HG03558 (cell line): ENCODE data around the gene OARD1.
"Not testable (repeated sequence)": the region's sequence is repeated elsewhere in the genome, so short reads cannot be mapped to it uniquely, and the experiment has no call there.

ENCODE experiments used
- ATAC-seq: cut with Tn5 transposase; IDR thresholded peaks from one replicate; pipeline ENCODE4 v1.9.1; 2021; ENCODE audit warnings: moderate number of reproducible peaks; ENCODE audit not compliant: unreplicated experiment; ENCODE audit errors: extremely low read depth

The OARD1 gene

DNA sequence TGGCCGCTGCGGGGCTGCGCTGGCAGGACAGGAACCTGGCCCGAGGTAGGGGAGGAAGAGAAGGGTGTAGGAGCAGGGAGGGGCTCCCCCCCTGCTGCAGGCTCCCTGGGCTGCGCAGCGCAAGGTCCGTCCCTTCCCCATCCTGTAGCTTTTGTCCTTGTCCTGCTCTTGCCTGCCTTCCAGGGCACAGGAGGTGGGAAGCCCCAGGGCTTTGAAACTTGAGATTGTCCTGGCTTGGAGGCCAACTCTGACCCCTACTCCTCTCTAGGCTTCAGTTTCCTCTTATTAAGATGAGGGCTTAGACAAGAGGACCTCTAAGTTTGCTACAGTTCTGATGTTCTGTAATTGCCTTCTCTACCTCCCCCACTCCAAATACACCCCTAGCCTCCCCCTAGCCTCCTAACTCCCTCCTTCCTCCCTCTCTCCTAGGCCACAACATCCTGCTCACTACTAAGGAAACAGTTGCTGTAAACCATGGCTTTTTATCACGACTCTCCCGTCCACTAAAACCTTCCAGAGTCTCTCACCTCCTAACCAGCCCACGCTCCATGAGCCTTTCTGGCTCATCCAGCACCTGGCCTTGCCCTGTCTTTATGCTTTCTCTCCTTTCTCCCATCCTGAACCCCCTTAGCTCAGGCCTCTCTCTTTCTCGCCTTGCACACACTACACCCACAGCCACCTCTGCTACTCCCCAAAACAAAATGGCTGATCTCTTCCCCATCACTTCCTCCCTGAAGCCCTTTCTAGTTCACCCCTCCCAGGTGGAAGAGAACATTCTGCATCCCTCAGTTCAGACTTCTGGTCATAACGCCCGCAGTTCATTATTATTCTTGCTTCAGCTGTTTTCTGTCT lies 43.4 kb downstream of the OARD1 start:
- no peak for ATAC-seq

DNA sequence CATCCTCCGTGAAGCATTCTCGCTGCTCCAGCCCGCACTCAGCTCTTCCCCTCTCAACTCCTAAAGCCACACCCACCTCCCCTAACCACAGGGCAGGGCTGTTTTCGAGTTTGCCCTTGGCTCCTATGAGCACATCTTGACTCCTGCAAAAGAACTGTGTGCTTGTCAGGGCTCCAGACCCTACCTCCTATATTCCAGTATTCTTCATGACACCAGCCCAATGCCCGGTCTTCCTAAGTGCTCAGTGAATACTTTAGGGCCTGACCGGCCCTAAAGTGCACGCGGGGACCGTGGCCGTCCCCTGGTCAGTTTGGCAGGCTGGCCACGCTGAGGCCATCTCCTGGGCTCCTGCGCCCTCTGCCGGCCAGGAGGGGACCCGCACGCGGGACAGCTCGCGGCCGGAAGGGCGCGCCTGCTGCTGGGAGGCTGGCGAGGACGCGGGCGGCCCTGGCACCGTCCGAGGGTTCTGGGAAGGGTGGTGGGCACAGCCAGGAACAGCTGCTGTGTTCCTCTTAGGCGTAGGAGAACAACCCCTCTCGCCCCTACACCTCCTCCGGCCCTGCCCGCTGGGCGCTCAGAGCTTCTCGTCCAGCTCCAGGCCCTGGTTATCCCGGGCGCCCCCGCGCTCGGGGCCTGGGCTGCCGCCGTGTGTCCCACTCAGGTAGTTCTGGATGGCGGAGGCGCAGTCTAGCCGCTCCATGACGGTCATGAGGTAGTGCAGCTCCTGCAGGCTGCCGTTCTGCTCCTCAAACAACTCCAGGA lies 44.2 kb downstream of the OARD1 start:
- no peak for ATAC-seq

DNA sequence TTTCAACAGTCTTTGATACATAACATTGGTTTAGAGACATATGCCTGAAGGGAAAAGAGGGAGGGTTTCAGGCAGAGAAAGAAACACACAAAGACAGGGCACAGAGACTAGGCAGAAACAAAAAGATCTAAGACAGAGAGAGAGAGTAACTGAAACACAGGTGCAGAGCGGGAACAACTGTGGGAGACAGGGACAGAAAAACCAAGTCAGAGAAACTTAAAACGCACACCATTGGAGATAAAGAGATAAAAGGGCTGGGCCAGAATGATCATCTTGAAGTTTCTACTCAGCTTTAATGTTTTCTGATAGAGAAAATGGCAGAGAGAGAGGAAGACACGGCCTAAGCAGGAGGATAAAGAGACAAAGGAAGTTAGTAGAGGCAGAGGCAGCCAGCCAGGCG lies 44.9 kb downstream of the OARD1 start:
- ATAC-seq = no peak

DNA sequence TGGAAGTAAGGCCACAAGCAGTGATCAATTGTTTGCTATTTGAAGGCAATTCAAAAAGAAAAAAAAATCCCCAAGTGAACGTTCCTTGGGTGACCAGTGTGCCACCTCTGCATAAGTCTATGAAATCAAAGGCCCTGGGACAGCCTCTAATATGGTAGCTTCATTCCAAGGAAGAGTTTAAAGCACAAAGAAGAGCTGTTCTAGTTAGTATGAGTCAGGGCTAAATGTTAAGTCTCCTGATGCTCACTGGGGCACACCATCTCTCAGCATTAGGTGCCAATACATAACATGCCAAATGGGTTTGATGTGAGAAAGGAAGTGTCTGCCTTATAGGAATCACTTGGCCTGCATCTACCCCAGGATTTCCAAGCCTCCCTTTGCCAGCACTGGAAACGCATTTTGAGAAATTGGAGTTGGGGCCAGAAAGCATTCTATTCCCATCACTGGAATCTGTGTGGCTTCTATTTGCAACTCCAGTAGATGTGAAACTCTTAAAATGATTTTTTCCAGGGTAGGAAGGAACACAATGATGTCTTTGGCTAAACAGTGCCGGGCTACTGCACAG lies 46.1 kb downstream of the OARD1 start:
- no peak for ATAC-seq

DNA sequence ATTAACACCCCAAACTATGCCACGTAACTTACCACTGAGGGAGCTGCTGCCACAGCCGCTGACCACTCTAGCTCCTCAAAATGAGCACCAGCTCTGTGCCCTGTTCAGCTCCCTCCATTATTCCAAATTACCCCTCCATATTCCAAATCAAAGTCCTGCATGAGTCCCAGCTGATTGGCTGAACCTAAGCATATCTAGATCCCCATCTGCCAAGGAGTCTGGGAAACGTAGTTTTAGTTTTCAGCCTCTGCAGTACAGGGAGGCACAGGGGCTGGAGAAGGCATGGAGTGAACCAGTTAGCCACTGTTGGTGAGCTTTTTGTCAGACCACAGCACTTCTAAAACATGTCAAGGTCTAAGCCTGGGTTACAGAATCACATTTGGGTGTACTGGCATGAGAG lies 49.0 kb downstream of the OARD1 start:
- no peak for ATAC-seq

DNA sequence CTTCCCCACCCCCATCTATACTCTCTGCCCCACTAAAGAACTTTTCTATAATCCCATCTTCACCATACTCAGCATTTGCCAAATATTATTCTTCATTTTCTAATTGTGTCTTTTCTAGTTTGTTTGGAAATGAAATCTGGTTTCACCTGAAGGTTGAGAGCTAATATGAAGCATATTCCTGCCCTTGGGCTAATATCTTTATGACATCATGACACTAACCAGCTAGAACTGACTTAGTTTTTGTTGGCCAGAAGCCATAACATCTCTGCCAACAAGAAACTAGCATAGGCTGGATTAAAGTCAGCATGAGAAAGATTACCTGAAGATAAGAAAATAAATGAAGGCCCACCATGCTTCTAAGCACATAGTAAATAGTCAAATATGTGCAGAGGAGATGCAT lies 49.9 kb downstream of the OARD1 start:
- no peak for ATAC-seq

DNA sequence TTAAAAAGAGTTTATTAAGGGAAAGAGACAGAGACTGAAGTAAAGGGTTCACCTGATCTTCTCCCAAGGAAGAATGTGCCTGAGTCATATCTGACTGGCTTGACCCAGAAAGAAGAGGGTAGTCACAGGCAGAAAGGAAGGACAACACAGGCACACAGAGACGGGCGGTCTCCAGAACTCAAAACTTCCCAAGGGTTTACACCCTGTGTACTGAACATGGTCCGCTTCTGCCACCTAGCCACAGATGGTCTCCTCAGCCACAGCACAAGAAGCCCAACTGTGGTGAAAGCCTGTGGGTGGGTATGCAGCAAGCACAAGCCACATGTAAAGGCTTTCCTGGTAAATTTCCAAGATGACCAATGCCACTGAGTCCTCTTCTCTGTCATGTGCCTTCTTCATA lies 50.3 kb downstream of the OARD1 start:
- ATAC-seq = no peak

DNA sequence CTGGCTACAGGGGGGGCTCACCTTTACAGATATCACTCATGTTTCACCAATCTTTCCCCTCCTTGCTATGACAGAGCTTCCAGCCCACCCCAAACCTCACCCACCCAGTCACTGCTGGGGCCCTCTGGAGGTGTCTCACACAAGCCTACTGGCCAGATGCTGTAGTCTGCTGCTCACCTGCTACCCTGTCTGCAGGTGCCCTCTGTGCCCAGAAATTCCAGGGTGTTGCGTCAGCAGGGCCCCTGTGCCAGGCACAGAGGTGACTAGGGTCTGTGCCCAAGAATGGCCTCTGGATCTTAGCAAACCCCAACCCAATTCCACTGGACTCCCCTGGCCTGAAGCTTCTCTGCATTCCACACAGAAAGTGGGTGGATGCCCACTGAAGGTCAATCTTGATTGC lies 54.5 kb downstream of the OARD1 start:
- ATAC-seq = no peak

DNA sequence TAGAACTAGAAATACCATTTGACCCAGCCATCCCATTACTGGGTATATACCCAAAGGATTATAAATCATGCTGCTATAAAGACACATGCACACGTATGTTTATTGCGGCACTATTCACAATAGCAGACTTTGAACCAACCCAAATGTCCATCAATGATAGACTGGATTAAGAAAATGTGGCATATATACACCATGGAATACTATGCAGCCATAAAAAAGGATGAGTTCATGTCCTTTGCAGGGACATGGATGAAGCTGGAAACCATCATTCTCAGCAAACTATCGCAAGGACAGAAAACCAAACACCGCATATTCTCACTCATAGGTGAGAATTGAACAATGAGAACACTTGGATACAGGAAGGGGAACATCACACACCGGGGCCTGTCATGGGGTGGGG lies 56.3 kb downstream of the OARD1 start:
- ATAC-seq = not testable (repeated sequence)

DNA sequence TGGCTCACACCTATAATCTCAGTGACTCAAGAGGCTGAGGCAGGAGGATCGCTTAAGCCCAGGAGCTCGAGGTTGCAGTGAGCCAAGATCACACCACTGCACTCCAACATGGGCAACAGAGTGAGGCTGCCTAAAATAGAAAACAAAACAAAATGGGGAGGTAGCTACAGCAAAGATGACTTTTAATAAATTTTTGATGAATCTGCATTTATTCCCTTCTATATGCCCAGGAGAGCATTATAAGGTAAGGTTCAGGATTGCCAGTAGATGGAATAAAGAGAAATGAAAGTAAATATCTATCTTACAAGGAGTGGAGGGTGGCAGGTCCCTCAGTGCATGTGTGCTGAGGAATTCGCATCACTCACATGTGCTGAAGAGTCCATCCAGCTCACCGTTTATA lies 57.4 kb downstream of the OARD1 start:
- no peak for ATAC-seq
